HepG2 (cell line): ENCODE data around the gene KEL. TPM values are rescaled to one million over a fixed set of nuclear protein-coding genes. Genes with fewer than 3 reads are reported as not detected.

Experiments used
- ATAC-seq: fragments of 200-7000 bp; cut with Tn5 transposase; 3 replicates; pipeline ENCODE4 v1.9.1; 2020; ENCODE audit warnings: mild to moderate bottlenecking, moderate library complexity
- BruUV-seq: library from RNA; stranded (reverse); fragments of 400-500 nt; replicated peaks from 2 replicates; lab custom pipeline; 2021; lab: Mats Ljungman, UMichigan
- CTCF ChIA-PET: fragments of 300-600 bp; formaldehyde crosslinking; extraction: SDS; loops from one replicate; lab custom pipeline; 2021; ENCODE audit warnings: low total read pairs, inconsistent platforms, low intra/inter-chr PET ratio; lab: Yijun Ruan, JAX
- POLR2A ChIA-PET: fragments of 350-600 bp; sonication (Branson Sonifier 250); formaldehyde crosslinking; loops from one replicate; lab custom pipeline; 2020; ENCODE audit warnings: antibody characterized with exemption, inconsistent platforms; lab: Yijun Ruan, JAX
- DNase-seq: peaks from one replicate; pipeline ENCODE4 v3.0.0-alpha.2; 2015; ENCODE audit warnings: low spot score
- FAIRE-seq: peaks from 3 replicates; lab custom pipeline; 2011; peaks lifted over from hg19 to GRCh38; lab: Jason Lieb, UNC
- H2AFZ ChIP-seq: one replicate; pipeline ENCODE4 v1.6.1; 2011; ENCODE audit warnings: low read length, inconsistent platforms
- H3K27ac ChIP-seq: fragments of 300-600 bp; 3 replicates; pipeline ENCODE4 v1.8.0; 2011; ENCODE audit warnings: mixed run types, mild to moderate bottlenecking, mixed read lengths, low read length, inconsistent platforms; ENCODE audit not compliant: insufficient read depth; ENCODE audit errors: extremely low read length
- H3K27me3 ChIP-seq, 2 experiments: fragments of 200-600 bp in 1 of 2; 2 replicates in 1 of 2; 3 replicates in 1 of 2; pipeline versions ENCODE4 v1.6.0 to v1.8.0; 2011; ENCODE audit warnings: low read length in 2 of 2, mild to moderate bottlenecking in 2 of 2, moderate library complexity in 2 of 2, inconsistent platforms in 1 of 2; ENCODE audit not compliant: insufficient read depth in 2 of 2, control insufficient read depth in 1 of 2
- H3K36me3 ChIP-seq, 2 experiments: fragments of 200-600 bp in 1 of 2; replicated peaks in 1 of 2; 2 replicates in 1 of 2; 3 replicates in 1 of 2; pipeline versions ENCODE4 v1.5.1 to v1.8.0; 2011; ENCODE audit warnings: low read length in 2 of 2, inconsistent platforms in 1 of 2; ENCODE audit not compliant: insufficient read depth in 2 of 2, control insufficient read depth in 1 of 2
- H3K4me1 ChIP-seq: 2 replicates; pipeline ENCODE4 v1.5.1; 2012; ENCODE audit warnings: low read length, inconsistent platforms; ENCODE audit not compliant: insufficient read depth
- H3K4me2 ChIP-seq: 2 replicates; pipeline ENCODE4 v1.6.0; 2011; ENCODE audit warnings: low read depth, low read length, inconsistent platforms
- H3K4me3 ChIP-seq, 3 experiments: fragments of 200-600 bp in 1 of 3; sonication (generic), shearing (Covaris generic) in 1 of 3; replicated peaks in 1 of 3; 2 replicates each; pipeline ENCODE4 v1.5.1; 2011 to 2016; ENCODE audit warnings: low read length in 3 of 3, inconsistent platforms in 2 of 3, low read depth in 2 of 3, mild to moderate bottlenecking in 2 of 3, control low read depth in 1 of 3, mixed read lengths in 1 of 3; ENCODE audit not compliant: insufficient read depth in 1 of 3
- H3K79me2 ChIP-seq: one replicate; pipeline ENCODE4 v1.6.1; 2011; ENCODE audit warnings: low read length, inconsistent platforms; ENCODE audit not compliant: insufficient read depth
- H3K9ac ChIP-seq: 2 replicates; pipeline ENCODE4 v1.6.0; 2011; ENCODE audit warnings: mild to moderate bottlenecking, low read depth, low read length, inconsistent platforms; ENCODE audit not compliant: insufficient read depth
- H3K9me3 ChIP-seq: 2 replicates; pipeline ENCODE4 v1.5.1; 2012; ENCODE audit warnings: mild to moderate bottlenecking, low read length
- H4K20me1 ChIP-seq: 2 replicates; pipeline ENCODE4 v1.6.0; 2011; ENCODE audit warnings: inconsistent platforms, mild to moderate bottlenecking, low read length, moderate library complexity; ENCODE audit not compliant: insufficient read depth
- EHMT2 ChIP-seq: fragments of 200-600 bp; sonication (generic); IDR thresholded peaks from 2 replicates; pipeline ENCODE4 v1.7.0; 2017; ENCODE audit warnings: antibody characterized with exemption, low read depth, low read length, borderline replicate concordance
- HMG20A ChIP-seq: IDR thresholded peaks from 2 replicates; pipeline ENCODE4 v1.6.1; 2016; ENCODE audit warnings: borderline replicate concordance
- KAT7 ChIP-seq: IDR thresholded peaks from 2 replicates; pipeline ENCODE4 v1.6.1; 2018; ENCODE audit warnings: borderline replicate concordance, missing compliant biosample characterization
- MAFK ChIP-seq, 2 experiments: IDR thresholded peaks in 1 of 2; conservative IDR thresholded peaks in 1 of 2; 2 replicates each; pipeline ENCODE4 v1.6.1; 2011; ENCODE audit warnings: improper control_type of control experiment in 2 of 2, low read length in 2 of 2
- ZSCAN25 ChIP-seq: sonication (generic); formaldehyde crosslinking; IDR thresholded peaks from 2 replicates; pipeline ENCODE4 v1.8.0; 2022; ENCODE audit warnings: mild to moderate bottlenecking, missing genetic modification reagents
- WGBS: methylation state at CpG from one replicate; pipeline ENCODE4 v1.1.6; 2017; ENCODE audit warnings: low lambda C conversion rate; 5-methylcytosine and 5-hydroxymethylcytosine counted together
- in situ Hi-C: cut with HindIII; loops from 2 replicates; pipeline ENCODE4 v1.10.0; 2017; ENCODE audit warnings: low pct_unique_long_range_greater_than_20kb; ENCODE audit not compliant: extremely low pct_ligation_motif_present
- intact Hi-C: fragments of 100-400 bp; cut with micrococcal nuclease; formaldehyde crosslinking; loops from one replicate; pipeline ENCODE4 v1.10.0; 2022; ENCODE audit not compliant: unreplicated experiment
- polyA plus RNA-seq, 8 experiments: library from polyadenylated mRNA; depleted of rRNA in 3 of 8; stranded (reverse) in 7 of 8; unstranded in 1 of 8; fragments of >200 nt; fragmentation: Illumina TruSeq in 4 of 8; extraction: Trizol in 4 of 8; gene quantifications; 2 replicates each; pipeline versions ENCODE4 v1.2.1 to v1.2.3, GENCODE V29; 2011 to 2016; ENCODE audit warnings: low read depth in 4 of 8, missing spikeins in 1 of 8, mixed read lengths in 1 of 8; ENCODE audit not compliant: insufficient read depth in 1 of 8
- total RNA-seq, 5 experiments: library from RNA; depleted of rRNA; stranded (reverse); fragments of >200 nt; fragmentation: Illumina TruSeq; extraction: Trizol; gene quantifications; 2 replicates each; pipeline ENCODE4 v1.2.3, GENCODE V29; 2016; ENCODE audit warnings: low read depth in 1 of 5
- TF ChIP-seq, protein P1 (sequence below): sonication (generic); formaldehyde crosslinking; IDR thresholded peaks from 2 replicates; pipeline ENCODE4 v1.5.0; 2020; ENCODE audit warnings: mild to moderate bottlenecking, missing genetic modification reagents, borderline replicate concordance
- TF ChIP-seq, protein P2 (sequence below): sonication (generic); formaldehyde crosslinking; IDR thresholded peaks from 2 replicates; pipeline ENCODE4 v1.5.0; 2020; ENCODE audit warnings: mild to moderate bottlenecking, missing genetic modification reagents
- TF ChIP-seq, protein P3 (sequence below): sonication (generic); formaldehyde crosslinking; IDR thresholded peaks from 2 replicates; pipeline ENCODE4 v1.5.1; 2020; ENCODE audit warnings: mild to moderate bottlenecking, missing genetic modification reagents, borderline replicate concordance

The KEL gene
- total and polyA plus RNA-seq, 2 of the 13 experiments (the other 11 are each of a cell fraction or from before 2014, with no cell fraction given), result 0.03 TPM; not detected in 1

DNA sequence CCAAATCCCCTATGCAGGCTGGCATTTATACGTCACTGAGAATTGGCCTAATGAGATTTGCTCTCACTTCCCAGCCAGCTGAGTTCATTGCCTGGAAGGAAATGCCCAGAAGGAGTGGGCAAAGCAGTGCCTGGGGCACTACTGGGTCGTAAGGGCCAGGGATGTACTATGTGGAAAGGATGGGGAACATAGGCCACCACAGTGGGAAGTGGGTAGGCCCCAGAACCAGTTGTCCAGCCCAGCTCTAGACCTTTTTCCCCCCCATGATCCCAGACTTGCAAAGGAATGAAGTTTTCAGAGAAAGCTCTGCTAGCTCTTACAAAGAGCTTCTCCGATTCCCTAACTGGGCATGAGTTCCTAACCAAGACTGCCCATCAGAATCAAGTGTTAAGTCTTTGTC, 42.5 kb downstream of the KEL start (continued):
- TF ChIP-seq, protein P1, sequence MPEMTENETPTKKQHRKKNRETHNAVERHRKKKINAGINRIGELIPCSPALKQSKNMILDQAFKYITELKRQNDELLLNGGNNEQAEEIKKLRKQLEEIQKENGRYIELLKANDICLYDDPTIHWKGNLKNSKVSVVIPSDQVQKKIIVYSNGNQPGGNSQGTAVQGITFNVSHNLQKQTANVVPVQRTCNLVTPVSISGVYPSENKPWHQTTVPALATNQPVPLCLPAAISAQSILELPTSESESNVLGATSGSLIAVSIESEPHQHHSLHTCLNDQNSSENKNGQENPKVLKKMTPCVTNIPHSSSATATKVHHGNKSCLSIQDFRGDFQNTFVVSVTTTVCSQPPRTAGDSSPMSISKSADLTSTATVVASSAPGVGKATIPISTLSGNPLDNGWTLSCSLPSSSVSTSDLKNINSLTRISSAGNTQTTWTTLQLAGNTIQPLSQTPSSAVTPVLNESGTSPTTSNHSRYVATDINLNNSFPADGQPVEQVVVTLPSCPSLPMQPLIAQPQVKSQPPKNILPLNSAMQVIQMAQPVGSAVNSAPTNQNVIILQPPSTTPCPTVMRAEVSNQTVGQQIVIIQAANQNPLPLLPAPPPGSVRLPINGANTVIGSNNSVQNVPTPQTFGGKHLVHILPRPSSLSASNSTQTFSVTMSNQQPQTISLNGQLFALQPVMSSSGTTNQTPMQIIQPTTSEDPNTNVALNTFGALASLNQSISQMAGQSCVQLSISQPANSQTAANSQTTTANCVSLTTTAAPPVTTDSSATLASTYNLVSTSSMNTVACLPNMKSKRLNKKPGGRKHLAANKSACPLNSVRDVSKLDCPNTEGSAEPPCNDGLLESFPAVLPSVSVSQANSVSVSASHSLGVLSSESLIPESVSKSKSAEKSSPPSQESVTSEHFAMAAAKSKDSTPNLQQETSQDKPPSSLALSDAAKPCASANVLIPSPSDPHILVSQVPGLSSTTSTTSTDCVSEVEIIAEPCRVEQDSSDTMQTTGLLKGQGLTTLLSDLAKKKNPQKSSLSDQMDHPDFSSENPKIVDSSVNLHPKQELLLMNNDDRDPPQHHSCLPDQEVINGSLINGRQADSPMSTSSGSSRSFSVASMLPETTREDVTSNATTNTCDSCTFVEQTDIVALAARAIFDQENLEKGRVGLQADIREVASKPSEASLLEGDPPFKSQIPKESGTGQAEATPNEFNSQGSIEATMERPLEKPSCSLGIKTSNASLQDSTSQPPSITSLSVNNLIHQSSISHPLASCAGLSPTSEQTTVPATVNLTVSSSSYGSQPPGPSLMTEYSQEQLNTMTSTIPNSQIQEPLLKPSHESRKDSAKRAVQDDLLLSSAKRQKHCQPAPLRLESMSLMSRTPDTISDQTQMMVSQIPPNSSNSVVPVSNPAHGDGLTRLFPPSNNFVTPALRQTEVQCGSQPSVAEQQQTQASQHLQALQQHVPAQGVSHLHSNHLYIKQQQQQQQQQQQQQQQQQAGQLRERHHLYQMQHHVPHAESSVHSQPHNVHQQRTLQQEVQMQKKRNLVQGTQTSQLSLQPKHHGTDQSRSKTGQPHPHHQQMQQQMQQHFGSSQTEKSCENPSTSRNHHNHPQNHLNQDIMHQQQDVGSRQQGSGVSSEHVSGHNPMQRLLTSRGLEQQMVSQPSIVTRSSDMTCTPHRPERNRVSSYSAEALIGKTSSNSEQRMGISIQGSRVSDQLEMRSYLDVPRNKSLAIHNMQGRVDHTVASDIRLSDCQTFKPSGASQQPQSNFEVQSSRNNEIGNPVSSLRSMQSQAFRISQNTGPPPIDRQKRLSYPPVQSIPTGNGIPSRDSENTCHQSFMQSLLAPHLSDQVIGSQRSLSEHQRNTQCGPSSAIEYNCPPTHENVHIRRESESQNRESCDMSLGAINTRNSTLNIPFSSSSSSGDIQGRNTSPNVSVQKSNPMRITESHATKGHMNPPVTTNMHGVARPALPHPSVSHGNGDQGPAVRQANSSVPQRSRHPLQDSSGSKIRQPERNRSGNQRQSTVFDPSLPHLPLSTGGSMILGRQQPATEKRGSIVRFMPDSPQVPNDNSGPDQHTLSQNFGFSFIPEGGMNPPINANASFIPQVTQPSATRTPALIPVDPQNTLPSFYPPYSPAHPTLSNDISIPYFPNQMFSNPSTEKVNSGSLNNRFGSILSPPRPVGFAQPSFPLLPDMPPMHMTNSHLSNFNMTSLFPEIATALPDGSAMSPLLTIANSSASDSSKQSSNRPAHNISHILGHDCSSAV (CRISPR knock-in tag), result no peak
- TF ChIP-seq MAFK (conservative IDR thresholded peaks at IDR 0.05 in 1 of 2, IDR thresholded peaks at IDR 0.05 in 1 of 2; ENCODE audit: low read length in 2 of 2) (no peak), HMG20A (no peak), ZSCAN25 (CRISPR knock-in tag) (no peak)

DNA sequence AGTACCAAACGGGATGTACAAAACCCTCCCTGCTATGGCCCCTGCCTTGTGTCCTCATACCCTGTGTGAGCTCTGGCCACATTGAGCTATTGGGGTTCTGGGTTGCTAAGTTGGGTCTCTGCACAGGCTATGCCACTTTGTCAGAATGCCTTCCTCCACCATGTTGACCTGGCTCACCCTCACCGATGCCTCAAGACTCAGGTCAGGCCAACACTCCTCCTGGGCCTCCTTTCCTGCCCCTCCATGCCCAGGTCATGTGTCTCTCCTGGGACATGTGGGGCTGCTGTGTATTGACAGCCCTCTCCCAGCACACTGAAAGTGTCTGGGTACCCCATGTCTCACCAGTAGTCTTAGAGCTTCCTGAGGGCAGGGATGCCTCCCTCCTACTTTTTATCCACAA, 43.3 kb downstream of the KEL start:
- intact Hi-C loops, result no loop called here
- no TSS peak for BruUV-seq
- H3K4me1 ChIP-seq, result no peaks in the 10 kb centered on the region
- FAIRE-seq, result no peak
- no peak for DNase-seq
- no peaks in the 10 kb centered on the region for H3K79me2 ChIP-seq
- H2AFZ ChIP-seq, result no peak overlapping the region
- no peak overlapping the region for H3K9ac ChIP-seq
- in situ Hi-C loops, result no loop called here
- no peaks in the 10 kb centered on the region for H3K36me3 ChIP-seq
- H3K27me3 ChIP-seq, result no peaks in the 10 kb centered on the region
- no peak overlapping the region for H3K4me3 ChIP-seq
- H3K4me2 ChIP-seq, result no peak overlapping the region
- ChIA-PET POLR2A (no interaction called here), CTCF (no interaction called here)
- no peak overlapping the region for H3K27ac ChIP-seq
- no peaks in the 10 kb centered on the region for H3K9me3 ChIP-seq
- ATAC-seq, result no peak
- 0% methylated on average over 1 of the region's 2 CpGs for WGBS
- H4K20me1 ChIP-seq, result no peaks in the 10 kb centered on the region
- TF ChIP-seq KAT7 (CRISPR knock-in tag) (no peak), EHMT2 (no peak)
- TF ChIP-seq, protein P2, sequence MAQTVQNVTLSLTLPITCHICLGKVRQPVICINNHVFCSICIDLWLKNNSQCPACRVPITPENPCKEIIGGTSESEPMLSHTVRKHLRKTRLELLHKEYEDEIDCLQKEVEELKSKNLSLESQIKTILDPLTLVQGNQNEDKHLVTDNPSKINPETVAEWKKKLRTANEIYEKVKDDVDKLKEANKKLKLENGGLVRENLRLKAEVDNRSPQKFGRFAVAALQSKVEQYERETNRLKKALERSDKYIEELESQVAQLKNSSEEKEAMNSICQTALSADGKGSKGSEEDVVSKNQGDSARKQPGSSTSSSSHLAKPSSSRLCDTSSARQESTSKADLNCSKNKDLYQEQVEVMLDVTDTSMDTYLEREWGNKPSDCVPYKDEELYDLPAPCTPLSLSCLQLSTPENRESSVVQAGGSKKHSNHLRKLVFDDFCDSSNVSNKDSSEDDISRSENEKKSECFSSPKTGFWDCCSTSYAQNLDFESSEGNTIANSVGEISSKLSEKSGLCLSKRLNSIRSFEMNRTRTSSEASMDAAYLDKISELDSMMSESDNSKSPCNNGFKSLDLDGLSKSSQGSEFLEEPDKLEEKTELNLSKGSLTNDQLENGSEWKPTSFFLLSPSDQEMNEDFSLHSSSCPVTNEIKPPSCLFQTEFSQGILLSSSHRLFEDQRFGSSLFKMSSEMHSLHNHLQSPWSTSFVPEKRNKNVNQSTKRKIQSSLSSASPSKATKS (CRISPR knock-in tag), result no peak
- TF ChIP-seq, protein P3, sequence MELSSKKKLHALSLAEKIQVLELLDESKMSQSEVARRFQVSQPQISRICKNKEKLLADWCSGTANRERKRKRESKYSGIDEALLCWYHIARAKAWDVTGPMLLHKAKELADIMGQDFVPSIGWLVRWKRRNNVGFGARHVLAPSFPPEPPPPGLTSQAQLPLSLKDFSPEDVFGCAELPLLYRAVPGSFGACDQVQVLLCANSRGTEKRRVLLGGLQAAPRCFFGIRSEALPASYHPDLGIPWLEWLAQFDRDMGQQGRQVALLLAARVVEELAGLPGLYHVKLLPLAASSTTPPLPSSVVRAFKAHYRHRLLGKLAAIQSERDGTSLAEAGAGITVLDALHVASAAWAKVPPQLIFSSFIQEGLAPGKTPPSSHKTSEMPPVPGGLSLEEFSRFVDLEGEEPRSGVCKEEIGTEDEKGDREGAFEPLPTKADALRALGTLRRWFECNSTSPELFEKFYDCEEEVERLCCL, result no peak
